GM12878 (cell line): ENCODE data around the gene MED13L. TPM values are rescaled to one million over a fixed set of nuclear protein-coding genes. Genes with fewer than 3 reads are reported as not detected.

Source experiments
- ATAC-seq: fragments of 200-7000 bp; cut with Tn5 transposase; 3 replicates; pipeline ENCODE4 v1.9.1; 2020; ENCODE audit warnings: mild to moderate bottlenecking, moderate library complexity
- BruUV-seq: library from RNA; stranded (reverse); fragments of 400-500 nt; replicated peaks from 2 replicates; lab custom pipeline; 2021; lab: Mats Ljungman, UMichigan
- CTCF ChIA-PET: fragments of 300-600 bp; sonication (Branson Sonifier 250); formaldehyde crosslinking; extraction: SDS; loops from one replicate; lab custom pipeline; 2021; ENCODE audit warnings: inconsistent platforms; lab: Yijun Ruan, JAX
- POLR2A ChIA-PET: fragments of 350-600 bp; formaldehyde crosslinking; extraction: SDS; loops from one replicate; lab custom pipeline; 2021; ENCODE audit warnings: inconsistent platforms; lab: Charles Lee
- RAD21 ChIA-PET: fragments of 300-600 bp; sonication (Branson Sonifier 250); formaldehyde crosslinking; loops from one replicate; lab custom pipeline; 2023; ENCODE audit warnings: antibody characterized with exemption; ENCODE audit not compliant: unreplicated experiment; lab: Charles Lee
- SMC1A ChIA-PET: fragments of 300-600 bp; sonication (Branson Sonifier 250); formaldehyde crosslinking; loops from one replicate; lab custom pipeline; 2023; ENCODE audit not compliant: unreplicated experiment, uncharacterized antibody; lab: Charles Lee
- DNase-seq: peaks from one replicate; pipeline ENCODE4 v3.0.0-alpha.2; 2011; ENCODE audit warnings: low read depth, low spot score
- FAIRE-seq: peaks from 3 replicates; lab custom pipeline; 2011; peaks lifted over from hg19 to GRCh38; lab: Jason Lieb, UNC
- H2AFZ ChIP-seq: 2 replicates; pipeline ENCODE4 v1.6.0; 2011; ENCODE audit warnings: low read depth, low read length, control low read depth; ENCODE audit not compliant: control insufficient read depth
- H3K27ac ChIP-seq: 2 replicates; pipeline ENCODE4 v1.5.1; 2011; ENCODE audit warnings: control low read depth; ENCODE audit not compliant: control insufficient read depth, insufficient read depth
- H3K27me3 ChIP-seq, 2 experiments: replicated peaks in 1 of 2; 2 replicates each; pipeline versions ENCODE4 v1.6.0 to v1.6.1; 2011; ENCODE audit warnings: low read length in 1 of 2; ENCODE audit not compliant: control insufficient read depth in 2 of 2, insufficient read depth in 2 of 2
- H3K36me3 ChIP-seq, 2 experiments: 2 replicates each; pipeline ENCODE4 v1.5.1; 2011; ENCODE audit warnings: low read length in 1 of 2; ENCODE audit not compliant: control insufficient read depth in 2 of 2, insufficient read depth in 2 of 2
- H3K4me1 ChIP-seq: 2 replicates; pipeline ENCODE4 v1.6.1; 2011; ENCODE audit warnings: mild to moderate bottlenecking, low read length, moderate library complexity, mixed read lengths; ENCODE audit not compliant: control insufficient read depth, insufficient read depth
- H3K4me2 ChIP-seq: 2 replicates; pipeline ENCODE4 v1.6.0; 2011; ENCODE audit warnings: control low read depth; ENCODE audit not compliant: control insufficient read depth, insufficient read depth
- H3K4me3 ChIP-seq: fragments of 200-600 bp; sonication (generic); 2 replicates; pipeline ENCODE4 v1.5.1; 2016
- H3K79me2 ChIP-seq: 2 replicates; pipeline ENCODE4 v1.6.0; 2011; ENCODE audit warnings: low read length; ENCODE audit not compliant: control insufficient read depth, insufficient read depth
- H3K9ac ChIP-seq: 2 replicates; pipeline ENCODE4 v1.8.0; 2011; ENCODE audit warnings: low read length, control low read depth, mixed read lengths; ENCODE audit not compliant: control insufficient read depth, insufficient read depth
- H3K9me3 ChIP-seq: replicated peaks from 3 replicates; pipeline ENCODE4 v1.5.1; 2011; ENCODE audit warnings: mild to moderate bottlenecking, low read length; ENCODE audit not compliant: control insufficient read depth, insufficient read depth
- H4K20me1 ChIP-seq: 2 replicates; pipeline ENCODE4 v1.6.0; 2011; ENCODE audit not compliant: control insufficient read depth, insufficient read depth
- ATF3 ChIP-seq: IDR thresholded peaks from 2 replicates; pipeline ENCODE4 v1.6.1; 2011; ENCODE audit warnings: low read depth, mild to moderate bottlenecking, low read length, moderate library complexity, borderline replicate concordance; ENCODE audit errors: extremely low read depth
- E2F8 ChIP-seq: fragments of 450-650 bp; IDR thresholded peaks from 2 replicates; pipeline ENCODE4 v1.6.1; 2018; ENCODE audit warnings: mild to moderate bottlenecking, low read depth, moderate library complexity; ENCODE audit not compliant: partially characterized antibody
- GABPA ChIP-seq: IDR thresholded peaks from 2 replicates; pipeline ENCODE4 v1.6.1; 2014; ENCODE audit warnings: antibody characterized with exemption, low read depth, mild to moderate bottlenecking, inconsistent platforms
- HDAC2 ChIP-seq: fragments of 200-600 bp; sonication (generic); IDR thresholded peaks from 2 replicates; pipeline ENCODE4 v1.6.1; 2017
- IRF3 ChIP-seq: fragments of 450-650 bp; IDR thresholded peaks from 2 replicates; pipeline ENCODE4 v1.6.1; 2014; ENCODE audit warnings: mild to moderate bottlenecking
- IRF4 ChIP-seq: IDR thresholded peaks from 2 replicates; pipeline ENCODE4 v1.6.1; 2011; ENCODE audit warnings: low read depth, low read length
- PBX3 ChIP-seq: IDR thresholded peaks from 2 replicates; pipeline ENCODE4 v1.6.1; 2011; ENCODE audit warnings: mild to moderate bottlenecking, low read depth, low read length, moderate library complexity; ENCODE audit not compliant: insufficient replicate concordance
- PML ChIP-seq: IDR thresholded peaks from 2 replicates; pipeline ENCODE4 v1.6.1; 2012; ENCODE audit warnings: low read length, inconsistent platforms
- RAD21 ChIP-seq: IDR thresholded peaks from 2 replicates; pipeline ENCODE4 v1.6.1; 2011; ENCODE audit warnings: mild to moderate bottlenecking, low read depth, low read length, moderate library complexity; ENCODE audit not compliant: insufficient read depth
- RCOR1 ChIP-seq: conservative IDR thresholded peaks from 2 replicates; pipeline ENCODE4 v1.6.1; 2012; ENCODE audit warnings: low read depth, low read length, improper control_type of control experiment
- RELA ChIP-seq: fragments of 450-650 bp; IDR thresholded peaks from 2 replicates; pipeline ENCODE4 v1.8.0; 2014; ENCODE audit warnings: borderline replicate concordance; ENCODE audit not compliant: partially characterized antibody
- RUNX3 ChIP-seq: IDR thresholded peaks from 2 replicates; pipeline ENCODE4 v1.6.1; 2012; ENCODE audit warnings: low read length, inconsistent platforms
- SMC3 ChIP-seq: IDR thresholded peaks from 2 replicates; pipeline ENCODE4 v1.6.1; 2011; ENCODE audit warnings: low read length, improper control_type of control experiment, borderline replicate concordance
- SREBF1 ChIP-seq: IDR thresholded peaks from 2 replicates; pipeline ENCODE4 v1.6.1; 2012; ENCODE audit warnings: mild to moderate bottlenecking, low read length
- TBL1XR1 ChIP-seq: IDR thresholded peaks from 2 replicates; pipeline ENCODE4 v1.6.1; 2012; ENCODE audit warnings: low read depth, low read length, improper control_type of control experiment
- ZBTB33 ChIP-seq: fragments of 450-650 bp; IDR thresholded peaks from 2 replicates; pipeline ENCODE4 v1.6.1; 2017; ENCODE audit warnings: mild to moderate bottlenecking
- WGBS: methylation state at CpG from one replicate; pipeline ENCODE4 v1.1.6; 2016; ENCODE audit warnings: low lambda C conversion rate; ENCODE audit not compliant: insufficient replicate concordance, insufficient coverage; ENCODE audit errors: missing lambda C conversion rate; 5-methylcytosine and 5-hydroxymethylcytosine counted together
- in situ Hi-C: fragments of 300-500 bp; cut with MboI; formaldehyde crosslinking; loops from 9 replicates; pipeline ENCODE4 v1.14.3; 2018; ENCODE audit warnings: mixed read lengths
- intact Hi-C: fragments of 100-400 bp; cut with micrococcal nuclease; formaldehyde crosslinking; loops from one replicate; pipeline ENCODE4 v1.14.2; 2022; ENCODE audit not compliant: unreplicated experiment
- polyA plus RNA-seq, 11 experiments: library from polyadenylated mRNA; depleted of rRNA in 4 of 11; unstranded in 6 of 11; stranded (reverse) in 5 of 11; fragments of >200 nt; fragmentation: Nextera tagmentation in 4 of 11; fragmentation: Illumina TruSeq in 1 of 11; extraction: Ambion mirVana in 4 of 11; extraction: Trizol in 1 of 11; gene quantifications; 1 replicate in 1 of 11; 2 replicates in 10 of 11; pipeline versions ENCODE4 v1.2.1 to v1.2.3, GENCODE V29; 2011 to 2016; ENCODE audit warnings: inconsistent platforms in 2 of 11, missing spikeins in 2 of 11, low read depth in 1 of 11
- total RNA-seq, 4 experiments: library from RNA; depleted of rRNA in 3 of 4; stranded (reverse); fragments of >200 nt in 3 of 4; fragmentation: Illumina TruSeq in 1 of 4; extraction: Trizol in 1 of 4; gene quantifications; 2 replicates each; pipeline versions ENCODE4 v1.2.1 to v1.2.3, GENCODE V29; 2013 to 2021

MED13L gene
- total and polyA plus RNA-seq, 10 of the 15 experiments (the other 5 are each of a cell fraction or from before 2014, with no cell fraction given), result 3.7 to 30.1 (median 9.1) TPM

- WGBS, result 46% methylated on average over 4 of the region's 4 CpGs
- no peak overlapping the region for H3K4me3 ChIP-seq
- CTCF ChIA-PET, result interaction anchor here (0.7 to 3.7 kb wide), 14 partner anchors 27 to 568 kb away, joined by 3 to 26 read pairs (median 4); no protein-coding TSS in a partner anchor
- no peak overlapping the region for H3K9ac ChIP-seq
- RAD21 ChIA-PET, result interaction anchor here (0.7 to 2.6 kb wide), 11 partner anchors 9 to 568 kb away, joined by 3 to 31 read pairs (median 4); partner anchors contain the start of gene MAP1LC3B2
- no peaks in the 10 kb centered on the region for H4K20me1 ChIP-seq
- no peak overlapping the region for H2AFZ ChIP-seq
- POLR2A ChIA-PET, result interaction anchor here (0.5 kb wide), 1 partner anchor 79 kb away, joined by 8 read pairs; no protein-coding TSS in a partner anchor
- DNase-seq (no peak), ATAC-seq (peak; percentile 29; the same call in 1 of the 3 replicates), FAIRE-seq (no peak)
- intact Hi-C loops, result loop anchor here (2.0 to 5.0 kb wide), 4 partner anchors 126 to 556 kb away; no protein-coding TSS in a partner anchor
- SMC1A ChIA-PET, result interaction anchor here (0.7 to 2.2 kb wide), 15 partner anchors 9 to 568 kb away, joined by 3 to 19 read pairs (median 4); no protein-coding TSS in a partner anchor
- no peaks in the 10 kb centered on the region for H3K27me3 ChIP-seq
- no peak overlapping the region for H3K27ac ChIP-seq
- peaks cover 3% of the 10 kb centered on the region for H3K79me2 ChIP-seq
- in situ Hi-C loops, result no loop called here
- H3K9me3 ChIP-seq, result no peaks in the 10 kb centered on the region
- H3K4me1 ChIP-seq, result peaks cover 25% of the 10 kb centered on the region
- no peaks in the 10 kb centered on the region for H3K36me3 ChIP-seq
- H3K4me2 ChIP-seq, result no peak overlapping the region
- no TSS peak for BruUV-seq
- TF ChIP-seq PML (no peak), HDAC2 (no peak), IRF3 (no peak), SREBF1 (no peak), RELA (no peak), SMC3 (peak; percentile 53; the same call in 1 of the 2 replicates), RAD21 (peak; percentile 48), ATF3 (no peak), IRF4 (no peak), ZBTB33 (no peak), RCOR1 (no peak), GABPA (no peak), E2F8 (no peak), PBX3 (no peak), RUNX3 (no peak), TBL1XR1 (no peak)
These were observed 136.2 kb downstream of the MED13L start for GRCh38 chr12:116141110-116141832.
